SU-DHL-6 (cell line): ENCODE data around the gene ZIC4.

ENCODE experiments used
- CTCF ChIP-seq: fragments of 200-600 bp; sonication (generic); IDR thresholded peaks from one replicate; pipeline ENCODE4 v1.5.1; 2017; ENCODE audit warnings: antibody characterized with exemption, mild to moderate bottlenecking, low read length, moderate library complexity; ENCODE audit not compliant: insufficient read depth, poor library complexity, severe bottlenecking
- EZH2phosphoT487 ChIP-seq: fragments of 200-600 bp; sonication (generic), shearing (Covaris generic); conservative IDR thresholded peaks from 2 replicates; pipeline ENCODE4 v1.6.1; 2018; ENCODE audit warnings: mild to moderate bottlenecking, antibody characterized with exemption, low read length, moderate library complexity, mixed read lengths

GRCh38 chr3:147360051-147360439, 46.3 kb downstream of the ZIC4 start:
- TF ChIP-seq CTCF (no peak), EZH2phosphoT487 (no peak)
